Measurements from ENCODE around the gene SECISBP2L. TPM values are rescaled to one million over a fixed set of nuclear protein-coding genes. Genes with fewer than 3 reads are reported as not detected.

The SECISBP2L gene
- total RNA-seq, 3 donors from 2014 or later = 40.8 to 66.3 (median 49.0) TPM

DNA sequence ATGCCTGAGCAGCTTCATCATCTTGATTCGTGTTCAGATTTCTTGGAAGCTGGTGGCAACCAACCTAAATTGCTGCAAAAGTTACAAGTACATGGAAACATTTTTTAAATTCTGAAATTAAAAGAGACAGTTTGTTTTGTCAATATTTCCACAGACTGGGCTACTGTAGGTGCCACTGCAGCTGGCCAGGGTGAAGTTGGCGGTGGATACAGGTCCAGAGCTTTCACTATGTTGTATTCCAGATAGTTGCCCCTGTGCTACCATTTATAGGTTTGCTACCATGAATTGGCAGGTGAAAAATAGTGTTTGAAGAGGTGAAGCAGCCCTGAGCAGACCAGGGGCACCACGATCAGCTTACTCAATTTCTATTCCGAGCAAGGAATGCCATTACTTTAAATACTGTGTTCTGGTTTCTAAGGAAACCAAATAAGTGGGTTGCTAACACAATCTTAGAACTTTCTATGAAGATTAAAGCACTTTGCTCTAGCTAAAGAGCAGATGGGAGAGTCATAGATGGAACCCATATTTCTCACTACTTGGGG, 61.4 kb downstream of the SECISBP2L start:
- H3K4me3 ChIP-seq = no peak overlapping the region
- intact Hi-C loops (cut with DNase I, micrococcal nuclease) = no loop called here

GRCh38 chr15:48984021-48984710, 62.1 kb downstream of the SECISBP2L start:
- Histone ChIP-seq H3K4me3 (no peak overlapping the region), H3K9me3 (no peaks in the 10 kb centered on the region), H3K4me1 (ENCODE audit: low read depth) (no peaks in the 10 kb centered on the region), H3K36me3 (ENCODE audit: low read depth) (no peaks in the 10 kb centered on the region)
- ATAC-seq (no peak), DNase-seq (no peak)
- no peak for TF ChIP-seq CTCF (IDR thresholded peaks at IDR 0.05)
- intact Hi-C loops (cut with DNase I, micrococcal nuclease) = no loop called here

More for the DNA sequence above, 61.4 kb downstream of the SECISBP2L start:
- H3K36me3 ChIP-seq (ENCODE audit: low read depth) = no peaks in the 10 kb centered on the region
- no peak for DNase-seq
- no peaks in the 10 kb centered on the region for H3K4me1 ChIP-seq (ENCODE audit: low read depth)
- no peak for TF ChIP-seq CTCF (IDR thresholded peaks at IDR 0.05)
- H3K9me3 ChIP-seq = no peaks in the 10 kb centered on the region
- no peak for ATAC-seq

- intact Hi-C loops (cut with DNase I, micrococcal nuclease) = no loop called here
- DNase-seq (no peak), ATAC-seq (no peak)
- Histone ChIP-seq H3K4me3 (no peak overlapping the region), H3K9me3 (no peaks in the 10 kb centered on the region), H3K36me3 (ENCODE audit: low read depth) (no peaks in the 10 kb centered on the region), H3K4me1 (ENCODE audit: low read depth) (no peaks in the 10 kb centered on the region)
- no peak for TF ChIP-seq CTCF (IDR thresholded peaks at IDR 0.05)
Measured at GRCh38 chr15:48983300-48983699, 62.9 kb downstream of the SECISBP2L start.

GRCh38 chr15:48981941-48982340, 64.3 kb downstream of the SECISBP2L start:
- no peak for DNase-seq
- no peak for TF ChIP-seq CTCF (IDR thresholded peaks at IDR 0.05)
- no peaks in the 10 kb centered on the region for H3K4me1 ChIP-seq (ENCODE audit: low read depth)
- intact Hi-C loops (cut with DNase I, micrococcal nuclease) = no loop called here
- H3K36me3 ChIP-seq (ENCODE audit: low read depth) = no peaks in the 10 kb centered on the region
- H3K9me3 ChIP-seq = no peaks in the 10 kb centered on the region
- H3K4me3 ChIP-seq = no peak overlapping the region
- ATAC-seq = no peak

DNA sequence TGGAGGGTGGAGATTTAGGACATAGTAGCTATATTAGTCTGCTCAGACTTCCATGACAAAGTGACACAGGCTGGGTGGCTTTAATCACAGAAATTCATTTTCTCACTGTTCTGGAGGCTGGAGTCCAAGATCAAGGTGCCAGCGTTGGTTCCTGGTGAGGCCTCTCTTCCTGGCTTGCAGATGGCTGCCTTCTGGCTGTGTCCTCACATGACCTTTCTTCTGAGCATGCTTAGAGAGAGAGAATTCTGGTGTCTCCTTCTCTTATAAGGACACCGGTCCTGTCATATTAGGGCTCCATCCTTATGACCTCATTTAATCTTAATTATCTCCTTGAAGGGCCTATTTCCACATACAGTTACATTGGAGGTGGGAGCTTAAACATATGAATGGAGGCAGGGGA, 67.6 kb downstream of the SECISBP2L start:
- no peak for TF ChIP-seq CTCF (IDR thresholded peaks at IDR 0.05)
- Histone ChIP-seq H3K4me1 (ENCODE audit: low read depth) (peaks cover 4% of the 10 kb centered on the region), H3K9me3 (no peaks in the 10 kb centered on the region), H3K4me3 (no peak overlapping the region), H3K36me3 (ENCODE audit: low read depth) (no peaks in the 10 kb centered on the region)
- ATAC-seq (no peak), DNase-seq (no peak)
- intact Hi-C loops (cut with DNase I, micrococcal nuclease) = no loop called here

Data from mucosa of descending colon (tissue), 3 donors.